ENCODE data around the gene ETV3. TPM values are rescaled to one million over a fixed set of nuclear protein-coding genes. Genes with fewer than 3 reads are reported as not detected.
"Not testable (repeated sequence)": the region's sequence is repeated elsewhere in the genome, so short reads cannot be mapped to it uniquely, and the experiment has no call there.

The ETV3 gene
- total RNA-seq, 1 experiment from 2014 or later = 21.2 TPM

GRCh38 chr1:157183870-157184269, 45.7 kb upstream of the ETV3 start:
- no peak for TF ChIP-seq SIN3A (IDR thresholded peaks at IDR 0.05; ENCODE audit: low read depth)
- TF ChIP-seq TCF7L2 (IDR thresholded peaks at IDR 0.05; ENCODE audit: borderline replicate concordance, extremely low read depth, insufficient read depth, insufficient read length) = no peak
- TF ChIP-seq SRF (IDR thresholded peaks at IDR 0.05; ENCODE audit: low read depth) = no peak
- TF ChIP-seq ELF1 (IDR thresholded peaks at IDR 0.05; ENCODE audit: borderline replicate concordance, low read depth) = no peak
- Histone ChIP-seq H3K27ac (ENCODE audit: low read depth, low read length) (no peak overlapping the region), H3K4me3 (replicated peaks in 1 of 2; ENCODE audit: low read depth in 1 of 2, low read length in 2 of 2) (no peak overlapping the region), H3K9me3 (ENCODE audit: control insufficient read depth in 1 of 2, insufficient read depth in 1 of 2, low read depth in 1 of 2, low read length in 2 of 2) (no peaks in the 10 kb centered on the region), H3K9me2 (ENCODE audit: insufficient read depth) (no peaks in the 10 kb centered on the region), H3K36me3 (ENCODE audit: control insufficient read depth in 1 of 2, insufficient read depth in 2 of 2, low read length in 2 of 2) (no peaks in the 10 kb centered on the region), H3K4me2 (ENCODE audit: low read length) (no peak overlapping the region), H3K9ac (ENCODE audit: low read length) (no peak overlapping the region), H3K4me1 (ENCODE audit: control insufficient read depth in 1 of 2, insufficient read depth in 2 of 2, low read length in 2 of 2) (no peaks in the 10 kb centered on the region), H3K27me3 (ENCODE audit: insufficient read depth, low read length) (peaks cover 15% of the 10 kb centered on the region), H2AFZ (ENCODE audit: low read depth, low read length, poor library complexity, severe bottlenecking) (no peak overlapping the region), H3K79me2 (ENCODE audit: insufficient read depth, low read length) (no peaks in the 10 kb centered on the region), H4K20me1 (ENCODE audit: insufficient read depth) (no peaks in the 10 kb centered on the region)
- POLR2A ChIA-PET = no interaction called here
- DNase-seq (ENCODE audit: low read depth, low spot score) (no peak), ATAC-seq (no peak)
- no TSS peak for BruUV-seq (replicated peaks)
- CTCF ChIA-PET = no interaction called here
- RAD21 ChIA-PET (ENCODE audit: low non-redundant PET in 1 of 2, low total read pairs in 2 of 2, uncharacterized antibody in 2 of 2, unreplicated experiment in 2 of 2) = no interaction called here
- intact Hi-C loops (cut with micrococcal nuclease) = no loop called here

DNA sequence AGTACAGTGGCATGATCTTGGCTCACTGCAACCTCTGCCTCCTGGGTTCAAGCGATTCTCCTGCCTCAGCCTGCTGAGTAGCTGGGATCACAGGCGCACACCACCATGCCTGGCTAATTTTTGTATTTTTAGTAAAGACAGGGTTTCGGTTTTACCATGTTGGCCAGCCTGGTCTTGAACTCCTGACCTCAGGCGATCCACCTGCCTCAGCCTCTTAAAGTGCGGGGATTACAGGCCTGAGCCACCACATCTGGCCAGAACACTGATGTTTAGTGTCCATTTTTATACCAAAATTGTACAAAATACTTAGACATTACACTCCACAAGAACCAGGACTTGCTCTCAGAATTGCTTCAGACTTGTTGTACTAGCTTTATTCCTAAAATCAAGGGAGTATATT, 44.2 kb upstream of the ETV3 start:
- H3K9ac ChIP-seq (ENCODE audit: low read length); H3K27ac ChIP-seq (ENCODE audit: low read depth, low read length); H3K36me3 ChIP-seq (ENCODE audit: control insufficient read depth in 1 of 2, insufficient read depth in 2 of 2, low read length in 2 of 2); intact Hi-C loops (cut with micrococcal nuclease); DNase-seq (ENCODE audit: low read depth, low spot score); H3K9me2 ChIP-seq (ENCODE audit: insufficient read depth); H3K4me2 ChIP-seq (ENCODE audit: low read length); H3K4me3 ChIP-seq (replicated peaks in 1 of 2; ENCODE audit: low read depth in 1 of 2, low read length in 2 of 2); H2AFZ ChIP-seq (ENCODE audit: low read depth, low read length, poor library complexity, severe bottlenecking); ATAC-seq; H3K79me2 ChIP-seq (ENCODE audit: insufficient read depth, low read length); H4K20me1 ChIP-seq (ENCODE audit: insufficient read depth); RAD21 ChIA-PET (ENCODE audit: low non-redundant PET in 1 of 2, low total read pairs in 2 of 2, uncharacterized antibody in 2 of 2, unreplicated experiment in 2 of 2); CTCF ChIA-PET; H3K4me1 ChIP-seq (ENCODE audit: control insufficient read depth in 1 of 2, insufficient read depth in 2 of 2, low read length in 2 of 2); H3K9me3 ChIP-seq (ENCODE audit: control insufficient read depth in 1 of 2, insufficient read depth in 1 of 2, low read depth in 1 of 2, low read length in 2 of 2); BruUV-seq (replicated peaks); POLR2A ChIA-PET: not testable (repeated sequence)
- H3K27me3 ChIP-seq (ENCODE audit: insufficient read depth, low read length) = peaks cover 18% of the 10 kb centered on the region

GRCh38 chr1:157181790-157182189, 43.6 kb upstream of the ETV3 start:
- no peak overlapping the region for H2AFZ ChIP-seq (ENCODE audit: low read depth, low read length, poor library complexity, severe bottlenecking)
- H3K27me3 ChIP-seq (ENCODE audit: insufficient read depth, low read length) = peaks cover 22% of the 10 kb centered on the region
- no peak overlapping the region for H3K27ac ChIP-seq (ENCODE audit: low read depth, low read length)
- no peak overlapping the region for H3K4me2 ChIP-seq (ENCODE audit: low read length)
- TF ChIP-seq MAX (IDR thresholded peaks at IDR 0.05) (no peak), SRF (IDR thresholded peaks at IDR 0.05; ENCODE audit: low read depth) (no peak), POLR2AphosphoS5 (IDR thresholded peaks at IDR 0.05; ENCODE audit: low read depth, low read length) (no peak)
- H3K36me3 ChIP-seq (ENCODE audit: control insufficient read depth in 1 of 2, insufficient read depth in 2 of 2, low read length in 2 of 2) = no peaks in the 10 kb centered on the region
- ATAC-seq = no peak
- H3K9me2 ChIP-seq (ENCODE audit: insufficient read depth) = no peaks in the 10 kb centered on the region
- POLR2A ChIA-PET = no interaction called here
- DNase-seq (ENCODE audit: low read depth, low spot score) = no peak
- H3K4me1 ChIP-seq (ENCODE audit: control insufficient read depth in 1 of 2, insufficient read depth in 2 of 2, low read length in 2 of 2) = no peaks in the 10 kb centered on the region
- no TSS peak for BruUV-seq (replicated peaks)
- CTCF ChIA-PET = no interaction called here
- H4K20me1 ChIP-seq (ENCODE audit: insufficient read depth) = no peaks in the 10 kb centered on the region
- intact Hi-C loops (cut with micrococcal nuclease) = no loop called here
- no peak overlapping the region for H3K4me3 ChIP-seq (replicated peaks in 1 of 2; ENCODE audit: low read depth in 1 of 2, low read length in 2 of 2)
- RAD21 ChIA-PET (ENCODE audit: low non-redundant PET in 1 of 2, low total read pairs in 2 of 2, uncharacterized antibody in 2 of 2, unreplicated experiment in 2 of 2) = no interaction called here
- no peaks in the 10 kb centered on the region for H3K9me3 ChIP-seq (ENCODE audit: control insufficient read depth in 1 of 2, insufficient read depth in 1 of 2, low read depth in 1 of 2, low read length in 2 of 2)
- H3K79me2 ChIP-seq (ENCODE audit: insufficient read depth, low read length) = no peaks in the 10 kb centered on the region
- H3K9ac ChIP-seq (ENCODE audit: low read length) = no peak overlapping the region
